NCI-H82 (cell line): ENCODE results near the gene ZNF25.
"Not testable (repeated sequence)": the region's sequence is repeated elsewhere in the genome, so short reads cannot be mapped to it uniquely, and the experiment has no call there.

Experiments used
- DNase-seq: peaks from one replicate; lab custom pipeline; 2025; lab: John Stamatoyannopoulos, UW

Gene ZNF25

GRCh38 chr10:37947526-37947925 is 28.9 kb downstream of the ZNF25 start:
- no peak for DNase-seq

GRCh38 chr10:37937864-37938263 is 38.6 kb downstream of the ZNF25 start:
- DNase-seq = no peak

- DNase-seq = no peak
These were observed 41.7 kb downstream of the ZNF25 start for GRCh38 chr10:37934791-37935190.

GRCh38 chr10:37930423-37930822 is 46.0 kb downstream of the ZNF25 start:
- no peak for DNase-seq

GRCh38 chr10:37908165-37908564 is 68.3 kb downstream of the ZNF25 start:
- DNase-seq = not testable (repeated sequence)

- DNase-seq = no peak
These were observed 70.1 kb downstream of the ZNF25 start for GRCh38 chr10:37906382-37906781.
